Measurements from ENCODE around the gene OR2S2. TPM values are rescaled to one million over a fixed set of nuclear protein-coding genes. Genes with fewer than 3 reads are reported as not detected.

The OR2S2 gene
- total RNA-seq, 3 donors from 2014 or later, result not detected

GRCh38 chr9:35948451-35948850, 9.5 kb downstream of the OR2S2 start:
- no peaks in the 10 kb centered on the region for H3K36me3 ChIP-seq (ENCODE audit: low read depth)
- intact Hi-C loops (cut with DNase I, micrococcal nuclease), result loop anchor here (5.0 kb wide), 2 partner anchors 41 to 46 kb away; partner anchors contain the start of genes HRCT1 (in 1 of the 2) and SPAAR (in 1 of the 2)
- ATAC-seq, result peak; percentile 6
- no peaks in the 10 kb centered on the region for H3K9me3 ChIP-seq
- H3K4me3 ChIP-seq, result no peak overlapping the region
- TF ChIP-seq CTCF (IDR thresholded peaks at IDR 0.05), result no peak
- peaks cover 27% of the 10 kb centered on the region for H3K4me1 ChIP-seq (ENCODE audit: low read depth)
- no peak for DNase-seq

GRCh38 chr9:35945341-35946018, 12.5 kb downstream of the OR2S2 start:
- intact Hi-C loops (cut with DNase I, micrococcal nuclease), result loop anchor here (5.0 kb wide), 2 partner anchors 38 to 43 kb away; partner anchors contain the start of genes HRCT1 (in 1 of the 2) and SPAAR (in 1 of the 2)
- Histone ChIP-seq H3K4me3 (no peak overlapping the region), H3K9me3 (no peaks in the 10 kb centered on the region), H3K36me3 (ENCODE audit: low read depth) (no peaks in the 10 kb centered on the region), H3K4me1 (ENCODE audit: low read depth) (peaks cover 32% of the 10 kb centered on the region)
- TF ChIP-seq CTCF (IDR thresholded peaks at IDR 0.05), result peak; percentile 61
- DNase-seq (peak; percentile 83 to 88 (median 87)), ATAC-seq (peak; percentile 62)

GRCh38 chr9:35944841-35945240, 13.1 kb downstream of the OR2S2 start:
- ATAC-seq (no peak), DNase-seq (no peak)
- no peaks in the 10 kb centered on the region for H3K36me3 ChIP-seq (ENCODE audit: low read depth)
- intact Hi-C loops (cut with DNase I, micrococcal nuclease), result loop anchor here (5.0 kb wide), 2 partner anchors 38 to 43 kb away; partner anchors contain the start of genes HRCT1 (in 1 of the 2) and SPAAR (in 1 of the 2)
- H3K4me3 ChIP-seq, result no peak overlapping the region
- H3K4me1 ChIP-seq (ENCODE audit: low read depth), result peaks cover 32% of the 10 kb centered on the region
- TF ChIP-seq CTCF (IDR thresholded peaks at IDR 0.05), result no peak
- H3K9me3 ChIP-seq, result no peaks in the 10 kb centered on the region

- DNase-seq (peak in 1 of 3 donors; percentile 56), ATAC-seq (peak; percentile 15)
- no peak overlapping the region for H3K4me3 ChIP-seq
- intact Hi-C loops (cut with DNase I, micrococcal nuclease), result no loop called here
- TF ChIP-seq CTCF (IDR thresholded peaks at IDR 0.05), result no peak
- H3K36me3 ChIP-seq (ENCODE audit: low read depth), result no peaks in the 10 kb centered on the region
- H3K4me1 ChIP-seq (ENCODE audit: low read depth), result peaks cover 26% of the 10 kb centered on the region
- H3K9me3 ChIP-seq, result no peaks in the 10 kb centered on the region
Measured at GRCh38 chr9:35944173-35944572, 13.8 kb downstream of the OR2S2 start.

- DNase-seq (no peak), ATAC-seq (no peak)
- no peak for TF ChIP-seq CTCF (IDR thresholded peaks at IDR 0.05)
- intact Hi-C loops (cut with DNase I, micrococcal nuclease), result no loop called here
- Histone ChIP-seq H3K9me3 (no peaks in the 10 kb centered on the region), H3K4me1 (ENCODE audit: low read depth) (peaks cover 26% of the 10 kb centered on the region), H3K36me3 (ENCODE audit: low read depth) (no peaks in the 10 kb centered on the region), H3K4me3 (no peak overlapping the region)
Measured at GRCh38 chr9:35942286-35942685, 15.7 kb downstream of the OR2S2 start.

All from mucosa of descending colon (tissue), 3 donors.